Stimulated activated CD8-positive, alpha-beta memory T cell treated with anti-CD3 and anti-CD28 coated beads, Interleukin-12 subunit alpha, Interleukin-12 subunit beta, amount 100 ng/mL, for 4 hours (primary cell): ENCODE results near the gene ELF3.
A peak's percentile ranks its signal among the peaks of the same experiment; 100 is the strongest.
"Not testable (repeated sequence)": the region's sequence is repeated elsewhere in the genome, so short reads cannot be mapped to it uniquely, and the experiment has no call there.

Source experiments
- DNase-seq: peaks from one replicate; pipeline ENCODE4 v3.0.0-alpha.2; 2020; ENCODE audit warnings: low read depth

ELF3 gene

DNA sequence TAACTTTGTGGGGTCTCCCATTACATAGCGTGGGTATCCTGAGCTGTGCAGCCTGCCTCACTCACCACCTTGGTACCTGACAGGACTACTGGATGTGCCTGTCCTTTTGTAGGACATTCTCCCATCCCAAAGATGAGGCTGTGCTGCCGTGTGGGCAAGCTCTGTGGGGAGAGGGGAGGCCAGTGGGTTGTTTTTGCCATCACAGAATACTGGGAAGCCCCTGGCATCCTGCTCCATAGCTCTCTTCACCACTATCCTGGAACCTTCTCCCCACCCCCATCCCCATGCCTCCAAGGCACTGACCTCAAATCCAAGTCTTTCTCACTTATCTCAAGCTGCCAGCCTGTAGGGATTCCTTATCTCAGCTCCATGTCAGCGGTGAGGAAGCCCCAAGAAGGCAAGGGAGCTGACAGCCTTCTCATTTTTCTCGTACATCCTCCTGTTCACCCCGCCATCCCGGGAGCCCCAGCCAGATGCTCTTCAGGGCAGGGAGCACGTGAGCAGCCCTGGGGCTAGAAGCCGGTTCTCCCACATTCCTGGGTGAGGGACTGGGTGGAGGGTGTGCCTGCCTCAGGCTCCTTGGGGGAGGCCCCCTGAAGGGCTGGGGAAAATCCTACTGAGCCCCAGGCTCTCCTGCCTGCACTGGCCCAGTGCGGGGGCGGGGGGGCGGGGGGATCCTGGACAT lies 2.4 kb upstream of the ELF3 start:
- no peak for DNase-seq

- DNase-seq, result peak; percentile 13
Observed at GRCh38 chr1:202009326-202010179, 834 bp upstream of the ELF3 start.

GRCh38 chr1:202011994-202012393 lies 1.6 kb downstream of the ELF3 start:
- DNase-seq, result no peak

DNA sequence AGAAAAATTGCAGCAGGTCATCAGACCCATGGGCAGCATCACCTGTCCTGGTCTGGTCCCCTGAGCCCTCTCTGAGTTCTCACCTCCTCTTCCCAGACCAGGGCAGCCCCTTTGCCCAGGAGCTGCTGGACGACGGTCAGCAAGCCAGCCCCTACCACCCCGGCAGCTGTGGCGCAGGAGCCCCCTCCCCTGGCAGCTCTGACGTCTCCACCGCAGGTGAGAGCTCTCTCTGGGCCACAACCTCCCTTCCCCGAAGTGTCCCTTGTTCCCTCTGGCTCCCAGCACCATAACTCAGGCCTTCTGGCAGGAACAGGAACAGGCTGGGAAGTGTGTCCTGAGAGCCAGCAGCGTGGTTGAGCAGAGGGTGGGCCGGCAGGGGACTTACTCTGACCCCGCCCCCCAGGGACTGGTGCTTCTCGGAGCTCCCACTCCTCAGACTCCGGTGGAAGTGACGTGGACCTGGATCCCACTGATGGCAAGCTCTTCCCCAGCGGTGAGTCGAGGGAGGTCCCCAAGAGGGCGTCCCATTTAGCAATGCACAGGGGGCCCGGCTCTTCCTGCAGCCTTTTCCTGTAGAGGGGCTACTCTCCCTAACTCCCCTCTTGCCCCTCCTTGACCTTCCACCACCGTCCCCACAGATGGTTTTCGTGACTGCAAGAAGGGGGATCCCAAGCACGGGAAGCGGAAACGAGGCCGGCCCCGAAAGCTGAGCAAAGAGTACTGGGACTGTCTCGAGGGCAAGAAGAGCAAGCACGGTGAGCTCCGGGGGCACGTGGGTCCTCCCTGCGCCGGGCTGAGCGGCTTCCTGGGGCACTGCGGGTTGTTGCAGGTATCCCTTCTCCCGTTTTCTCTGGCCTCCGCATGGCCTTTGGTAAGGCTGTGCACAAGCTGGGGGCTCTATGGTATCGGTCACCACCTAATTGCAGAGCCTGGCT lies 2.4 kb downstream of the ELF3 start:
- no peak for DNase-seq

GRCh38 chr1:202013603-202014002 lies 3.2 kb downstream of the ELF3 start:
- no peak for DNase-seq

DNA sequence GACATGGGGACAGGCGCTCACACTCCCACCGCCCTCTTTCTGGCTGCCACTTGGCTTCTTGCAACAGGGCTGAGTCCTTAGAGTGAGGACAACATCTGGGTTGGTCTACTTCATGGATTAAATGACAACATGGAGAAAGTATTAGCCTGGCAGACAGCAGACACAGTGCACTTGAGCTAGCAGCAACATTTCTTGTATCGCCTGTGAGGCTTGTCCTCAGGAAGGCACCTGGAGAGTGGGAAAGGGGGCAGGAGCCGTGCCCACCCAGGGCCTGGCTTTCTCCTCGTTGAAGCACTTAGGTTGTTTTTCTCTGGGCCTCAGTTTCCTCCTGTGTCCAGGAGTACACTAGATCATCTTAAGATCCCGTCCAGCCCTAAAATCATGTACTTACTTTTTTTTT lies 3.7 kb downstream of the ELF3 start:
- DNase-seq, result no peak

GRCh38 chr1:202014915-202015661 lies 4.7 kb downstream of the ELF3 start:
- DNase-seq, result no peak

DNA sequence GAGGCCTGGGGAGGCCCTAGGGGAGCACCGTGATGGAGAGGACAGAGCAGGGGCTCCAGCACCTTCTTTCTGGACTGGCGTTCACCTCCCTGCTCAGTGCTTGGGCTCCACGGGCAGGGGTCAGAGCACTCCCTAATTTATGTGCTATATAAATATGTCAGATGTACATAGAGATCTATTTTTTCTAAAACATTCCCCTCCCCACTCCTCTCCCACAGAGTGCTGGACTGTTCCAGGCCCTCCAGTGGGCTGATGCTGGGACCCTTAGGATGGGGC lies 5.2 kb downstream of the ELF3 start:
- no peak for DNase-seq

DNA sequence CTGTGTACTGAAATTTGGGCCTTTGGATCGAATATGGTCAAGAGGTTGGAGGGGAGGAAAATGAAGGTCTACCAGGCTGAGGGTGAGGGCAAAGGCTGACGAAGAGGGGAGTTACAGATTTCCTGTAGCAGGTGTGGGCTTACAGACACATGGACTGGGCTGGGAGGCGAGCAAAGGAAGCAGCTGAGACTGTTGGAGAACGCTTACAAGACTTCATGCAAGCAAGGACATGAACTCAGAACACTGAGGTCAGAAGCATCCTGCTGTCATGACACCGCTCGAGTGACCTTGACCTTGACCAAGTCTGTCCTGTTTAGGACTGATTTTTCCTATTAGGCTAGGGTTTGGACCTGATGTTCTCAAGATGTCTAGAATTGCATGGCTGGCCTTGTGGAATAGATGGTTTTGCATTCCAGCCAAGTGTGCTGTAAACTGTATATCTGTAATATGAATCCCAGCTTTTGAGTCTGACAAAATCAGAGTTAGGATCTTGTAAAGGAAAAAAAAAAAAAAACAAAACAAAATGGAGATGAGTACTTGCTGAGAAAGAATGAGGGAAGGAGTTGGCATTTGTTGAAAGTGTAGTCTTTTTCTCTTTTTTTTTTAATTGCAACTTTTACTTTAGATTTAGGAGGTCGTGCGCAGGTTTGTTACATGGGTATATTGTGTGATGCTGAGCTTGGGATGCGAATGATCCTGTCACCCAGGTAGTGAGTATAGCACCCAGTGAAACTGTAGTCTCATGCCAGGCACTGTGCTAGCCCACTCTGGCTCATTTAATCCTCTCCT lies 5.8 kb downstream of the ELF3 start:
- DNase-seq, result no peak

DNA sequence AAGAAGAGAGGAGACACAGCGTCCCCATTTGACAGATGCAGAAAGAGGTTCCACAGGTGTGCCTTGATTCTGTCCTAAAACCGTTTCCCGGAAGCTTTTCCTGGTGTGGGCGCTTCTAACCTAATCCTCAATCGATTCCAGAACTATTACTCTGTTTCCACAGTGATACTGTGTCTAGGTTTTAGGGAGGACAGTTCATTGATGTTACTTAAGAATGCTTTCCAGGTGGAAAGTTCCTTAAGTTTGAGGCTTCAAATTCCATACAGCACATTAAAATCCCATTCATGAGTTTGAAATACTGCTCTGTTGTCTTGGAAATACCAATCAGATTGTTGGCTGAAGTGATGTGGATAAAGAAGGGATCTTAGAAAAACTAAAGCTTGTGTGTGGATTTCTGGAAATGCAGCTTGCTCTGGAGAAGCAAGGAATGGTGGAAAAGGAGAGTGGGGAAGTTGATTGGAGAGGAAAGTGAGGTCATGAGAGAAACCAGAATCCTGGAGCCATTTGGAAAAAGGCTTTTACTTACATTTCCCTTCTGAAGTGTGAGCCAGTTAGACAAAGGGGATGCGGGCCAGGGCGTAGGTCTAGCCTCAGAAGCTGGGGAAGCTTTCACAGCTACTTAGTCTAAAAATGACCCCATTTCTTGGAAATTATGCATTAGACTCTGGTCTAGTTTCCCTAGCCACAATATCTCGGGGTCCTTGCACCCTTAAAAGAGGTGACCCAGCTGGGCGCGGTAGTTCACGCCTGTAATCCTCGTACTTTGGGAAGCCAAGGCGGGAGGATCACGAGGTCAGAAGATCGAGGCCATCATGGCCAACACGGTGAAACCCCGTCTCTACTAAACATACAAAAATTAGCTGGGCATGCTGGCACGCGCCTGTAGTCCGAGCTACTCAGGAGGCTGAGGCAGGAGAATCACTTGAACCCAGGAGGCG lies 6.7 kb downstream of the ELF3 start:
- no peak for DNase-seq

DNA sequence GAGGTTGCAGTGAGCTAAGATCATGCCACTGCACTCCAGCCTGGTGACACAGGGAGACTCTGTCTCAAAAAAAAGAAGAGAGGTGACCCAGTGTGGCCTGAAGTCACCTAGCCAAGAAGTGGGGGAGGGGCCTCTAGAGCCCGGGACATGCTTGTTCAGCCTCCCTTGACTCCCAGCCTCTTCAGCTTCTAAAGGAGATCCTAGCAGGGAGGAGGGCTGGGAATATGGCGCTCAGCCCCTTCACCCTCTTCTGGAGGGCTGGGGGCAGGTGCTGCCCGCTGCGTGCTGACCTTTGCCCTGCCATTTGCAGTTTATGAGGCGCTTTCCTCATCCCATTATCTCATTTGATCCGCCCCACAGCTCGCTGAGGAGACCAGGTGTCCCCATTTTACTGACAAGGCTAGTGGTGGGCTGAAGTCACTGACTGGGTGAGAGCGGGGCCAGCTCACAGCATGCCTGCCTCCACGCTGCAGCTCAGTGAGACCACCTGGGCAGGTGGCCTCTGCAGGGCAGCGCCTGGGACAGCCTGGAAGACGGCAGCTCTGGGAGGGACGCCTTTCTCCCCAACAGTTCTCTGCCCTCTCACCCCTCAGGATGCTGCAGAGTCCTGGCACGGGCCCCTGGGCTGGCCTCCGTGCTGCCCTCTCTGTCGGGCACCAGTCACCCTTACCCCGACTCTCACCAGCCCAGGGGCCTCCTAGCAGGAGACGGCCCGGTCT lies 7.5 kb downstream of the ELF3 start:
- DNase-seq, result no peak

- no peak for DNase-seq
Observed at GRCh38 chr1:202018468-202019234, 8.3 kb downstream of the ELF3 start.

DNA sequence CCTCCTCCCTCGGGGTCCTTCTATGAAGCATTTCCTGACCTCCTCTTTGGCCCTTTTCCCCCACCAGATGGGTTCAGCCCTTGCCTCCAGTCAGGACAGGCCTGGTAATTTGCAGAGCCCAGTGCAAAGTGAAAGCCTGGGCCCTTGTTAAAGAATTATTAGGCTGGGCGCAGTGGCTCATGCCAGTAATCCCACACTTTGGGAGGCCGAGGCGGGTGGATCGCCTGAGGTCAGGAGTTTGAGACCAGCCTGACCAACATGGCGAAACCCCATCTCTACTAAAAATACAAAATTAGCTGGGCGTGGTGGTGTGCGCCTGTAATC lies 8.8 kb downstream of the ELF3 start:
- DNase-seq, result not testable (repeated sequence)

DNA sequence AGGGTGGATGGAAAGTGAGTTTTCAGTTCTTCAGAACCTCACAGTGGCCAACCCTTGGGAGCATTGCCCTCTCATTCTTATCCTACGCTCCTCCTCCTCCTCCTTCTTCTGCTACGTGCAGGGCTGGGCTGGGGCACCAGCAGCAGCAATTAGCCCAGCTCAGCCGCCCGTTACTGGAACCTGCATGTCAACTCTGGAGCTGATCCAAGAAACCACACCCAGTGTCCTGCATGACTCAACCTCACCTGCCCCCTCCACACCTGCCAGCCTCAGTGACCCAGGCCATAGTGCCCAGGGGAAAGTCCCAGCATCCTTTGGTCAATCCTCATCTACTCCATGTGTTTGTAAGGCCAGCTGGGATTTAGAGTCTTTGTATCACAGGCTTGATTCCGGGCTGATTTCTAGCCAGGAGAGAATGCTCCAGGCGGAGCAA lies 12.6 kb downstream of the ELF3 start:
- DNase-seq, result no peak

GRCh38 chr1:202029171-202029665 lies 18.8 kb downstream of the ELF3 start:
- DNase-seq, result no peak

DNA sequence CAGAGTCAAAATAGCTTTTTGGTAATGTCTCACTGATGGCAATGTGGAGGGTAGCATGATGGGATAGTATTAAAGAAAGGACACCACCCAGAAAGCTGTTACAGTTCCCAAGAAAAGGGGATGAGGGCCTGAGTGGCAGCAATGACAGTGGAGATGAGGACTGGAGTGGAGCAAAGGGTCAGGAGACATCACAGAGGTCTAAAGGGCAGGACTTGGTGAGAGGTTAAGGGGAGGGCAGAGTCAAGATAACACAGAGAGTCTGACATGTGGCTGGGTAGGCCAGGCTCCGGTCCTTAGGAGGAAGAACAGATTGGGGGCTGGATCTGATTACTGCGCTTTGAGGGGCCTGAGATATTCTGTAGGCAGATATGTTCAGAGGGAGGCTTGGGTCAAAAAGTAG lies 19.3 kb downstream of the ELF3 start:
- no peak for DNase-seq

DNA sequence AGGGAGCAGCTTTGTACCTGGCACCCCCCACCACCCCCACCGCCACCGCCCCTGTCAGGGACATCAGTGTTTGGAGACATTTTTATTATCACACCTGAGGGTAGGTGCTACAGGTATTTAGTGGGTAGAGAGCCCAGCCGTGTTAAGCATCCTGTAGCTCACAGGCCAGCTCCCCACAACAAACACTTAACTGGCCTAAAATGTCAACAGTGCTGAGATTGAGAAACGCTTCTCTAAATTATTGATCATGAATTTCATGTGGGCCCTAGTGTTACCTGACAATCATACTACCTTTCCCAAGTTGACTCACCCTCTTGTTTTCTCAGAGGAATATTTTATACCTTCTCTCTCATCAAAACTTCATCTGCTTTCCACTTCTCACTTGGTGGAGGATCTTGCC lies 21.4 kb downstream of the ELF3 start:
- no peak for DNase-seq

GRCh38 chr1:202034149-202034682 lies 23.8 kb downstream of the ELF3 start:
- no peak for DNase-seq
